ENCODE measurements around the gene RHBDF2. TPM values are rescaled to one million over a fixed set of nuclear protein-coding genes. Genes with fewer than 3 reads are reported as not detected.
"Not testable (repeated sequence)": the region's sequence is repeated elsewhere in the genome, so short reads cannot be mapped to it uniquely, and the experiment has no call there.

The RHBDF2 gene
- total RNA-seq, 2 donors from 2014 or later = 30.4 to 43.1 TPM

DNA sequence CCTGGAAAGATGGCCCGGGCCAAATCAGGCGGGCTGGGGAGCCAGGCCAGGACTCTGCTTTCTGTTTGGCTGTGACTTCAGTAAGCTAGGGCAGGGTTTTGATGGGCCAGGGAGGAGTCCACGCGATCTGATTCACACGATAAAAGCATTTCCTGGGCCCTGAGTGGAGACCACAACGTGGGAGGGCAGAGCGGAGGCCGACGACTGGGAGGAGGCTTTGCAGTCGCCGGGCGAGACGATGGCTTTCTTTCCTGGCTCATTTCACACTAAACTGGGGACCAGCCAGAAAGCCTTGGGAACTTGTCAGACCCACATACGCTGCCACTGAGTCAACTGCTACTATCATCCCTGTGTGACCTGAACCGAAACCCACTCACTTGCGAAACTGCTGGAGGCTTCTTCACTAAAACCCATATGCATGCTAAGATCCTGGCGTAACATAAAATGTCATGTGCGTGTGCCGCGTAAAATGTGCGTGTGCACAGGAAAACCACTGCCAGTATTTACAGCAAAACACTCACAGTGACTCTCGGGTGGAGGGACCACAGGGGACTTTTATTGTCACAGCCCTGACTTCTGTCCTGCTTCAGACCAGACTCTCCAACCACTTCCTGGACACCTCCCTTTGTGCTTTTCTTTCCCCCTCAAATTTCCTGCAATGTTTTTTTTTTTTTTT, 14.2 kb upstream of the RHBDF2 start:
- Mint-ChIP-seq H3K9me3 (no peaks in the 10 kb centered on the region), H3K36me3 (no peaks in the 10 kb centered on the region), H3K27ac (peak overlapping the region; percentile 90 to 95)
- ATAC-seq (peak; percentile 90 to 95), DNase-seq (ENCODE audit: low spot score in 2 of 2) (peak; percentile 72 to 93)

DNA sequence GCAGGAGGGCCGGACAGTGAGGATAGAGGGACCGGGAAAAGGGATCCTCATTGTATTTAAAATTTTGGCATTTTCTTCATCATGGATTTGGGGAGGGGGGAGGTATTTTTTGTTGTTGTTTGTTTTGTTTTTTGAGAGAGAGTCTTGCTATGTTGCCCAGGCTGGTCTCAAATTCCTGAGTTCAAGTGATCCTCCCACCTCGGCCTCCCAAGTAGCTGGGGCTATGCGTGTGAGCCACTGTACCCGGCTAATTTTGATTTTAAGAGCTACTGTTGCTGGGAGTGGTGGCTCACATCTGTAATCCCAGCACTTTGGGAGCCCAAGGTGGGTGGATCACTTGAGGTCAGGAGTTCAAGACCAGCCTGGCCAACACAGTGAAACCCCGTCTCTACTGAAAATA, 13.1 kb upstream of the RHBDF2 start:
- not testable (repeated sequence) for H3K36me3 Mint-ChIP-seq; DNase-seq (ENCODE audit: low spot score in 2 of 2); H3K9me3 Mint-ChIP-seq; ATAC-seq
- peak overlapping the region; percentile 34 to 95 for H3K27ac Mint-ChIP-seq

DNA sequence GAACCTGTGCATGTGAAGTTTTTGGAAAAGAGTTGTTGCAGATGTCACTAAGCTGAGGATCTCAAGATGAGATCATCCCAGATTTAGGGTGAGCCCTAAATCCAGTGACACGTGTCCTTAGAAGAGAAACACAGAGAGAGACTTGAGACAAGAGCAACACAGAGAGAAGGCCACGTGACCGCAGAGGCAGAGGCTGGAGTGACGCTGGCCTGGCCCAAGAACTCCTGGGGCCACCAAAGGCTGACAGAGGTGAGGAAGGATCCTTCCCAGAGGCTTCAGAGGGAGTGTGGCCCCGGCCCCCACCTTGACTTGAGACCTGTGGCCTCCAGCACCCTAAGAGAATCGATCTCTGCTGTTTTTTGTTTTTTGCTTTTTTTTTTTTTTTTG, 12.1 kb upstream of the RHBDF2 start:
- H3K9me3 Mint-ChIP-seq = no peaks in the 10 kb centered on the region
- peak overlapping the region; percentile 73 to 95 for H3K27ac Mint-ChIP-seq
- no peaks in the 10 kb centered on the region for H3K36me3 Mint-ChIP-seq
- no peak for ATAC-seq
- DNase-seq (ENCODE audit: low spot score in 2 of 2) = no peak

- Mint-ChIP-seq H3K36me3 (no peaks in the 10 kb centered on the region), H3K27ac (peak overlapping the region; percentile 68 to 95)
- no peak for DNase-seq (ENCODE audit: low spot score in 2 of 2)
Measured at GRCh38 chr17:76512366-76513305, 11.4 kb upstream of the RHBDF2 start.

GRCh38 chr17:76511668-76512365, 10.6 kb upstream of the RHBDF2 start:
- Mint-ChIP-seq H3K9me3 (no peaks in the 10 kb centered on the region), H3K36me3 (no peaks in the 10 kb centered on the region), H3K27ac (no peak overlapping the region)
- DNase-seq (ENCODE audit: low spot score in 2 of 2) (no peak), ATAC-seq (no peak)

More at GRCh38 chr17:76512366-76513305, 11.4 kb upstream of the RHBDF2 start:
- no peaks in the 10 kb centered on the region for H3K9me3 Mint-ChIP-seq
- ATAC-seq = no peak

DNA sequence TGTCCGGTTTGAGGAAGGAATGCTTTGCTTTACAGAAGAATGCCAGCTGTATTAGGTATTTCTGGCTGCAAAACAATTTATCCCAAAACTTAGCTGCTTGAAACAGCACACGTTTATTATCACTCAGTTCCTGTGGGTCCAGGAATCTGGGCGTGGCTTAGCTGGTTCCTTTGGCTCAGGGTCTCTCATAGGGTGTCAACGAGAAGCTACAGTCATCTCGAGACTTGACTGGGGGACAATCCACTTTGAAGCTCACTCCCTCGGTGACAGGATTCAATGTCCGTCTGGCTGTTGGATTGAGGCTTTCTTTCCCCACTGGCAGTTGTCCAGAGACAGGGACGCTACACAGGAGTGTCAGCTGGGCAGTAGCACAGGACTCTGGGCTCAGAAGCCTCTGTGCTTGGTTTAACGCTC, 9.6 kb upstream of the RHBDF2 start:
- DNase-seq (ENCODE audit: low spot score in 2 of 2) (no peak), ATAC-seq (no peak)
- Mint-ChIP-seq H3K27ac (no peak overlapping the region), H3K9me3 (no peaks in the 10 kb centered on the region), H3K36me3 (no peaks in the 10 kb centered on the region)

DNA sequence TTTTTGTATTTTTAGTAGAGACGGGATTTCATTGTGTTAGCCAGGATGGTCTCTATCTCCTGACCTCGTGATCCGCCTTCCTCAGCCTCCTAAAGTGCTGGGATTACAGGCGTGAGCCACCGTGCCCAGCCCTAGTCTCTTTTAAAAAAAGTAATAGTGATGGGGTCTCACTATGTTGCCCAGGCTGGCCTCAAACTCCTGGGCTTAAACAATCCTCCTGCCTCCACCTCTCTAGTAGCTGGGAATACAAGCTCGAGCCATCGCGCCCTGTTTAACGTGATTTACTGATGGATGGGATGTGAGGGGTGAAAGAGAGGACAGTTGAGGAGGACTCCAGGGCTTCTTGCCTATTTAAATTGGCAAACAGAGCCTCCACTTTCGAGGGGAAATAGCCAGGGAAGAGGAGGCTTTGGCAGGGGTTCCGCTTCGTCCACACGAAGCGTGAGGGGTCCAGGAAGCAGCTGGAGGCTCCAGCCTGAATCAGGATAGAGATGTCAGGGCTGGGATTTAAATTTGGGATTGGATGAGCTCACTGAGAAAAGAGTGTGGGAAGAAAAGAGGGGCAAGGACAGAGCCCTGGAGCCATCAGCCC, 7.3 kb upstream of the RHBDF2 start:
- peak overlapping the region in 1 of 2 donors; percentile 3 for H3K27ac Mint-ChIP-seq
- H3K36me3 Mint-ChIP-seq; H3K9me3 Mint-ChIP-seq; DNase-seq (ENCODE audit: low spot score in 2 of 2); ATAC-seq: not testable (repeated sequence)

GRCh38 chr17:76506408-76507345, 5.5 kb upstream of the RHBDF2 start:
- H3K9me3 Mint-ChIP-seq = no peaks in the 10 kb centered on the region
- no peaks in the 10 kb centered on the region for H3K36me3 Mint-ChIP-seq
- H3K27ac Mint-ChIP-seq = peak overlapping the region in 1 of 2 donors; percentile 48

DNA sequence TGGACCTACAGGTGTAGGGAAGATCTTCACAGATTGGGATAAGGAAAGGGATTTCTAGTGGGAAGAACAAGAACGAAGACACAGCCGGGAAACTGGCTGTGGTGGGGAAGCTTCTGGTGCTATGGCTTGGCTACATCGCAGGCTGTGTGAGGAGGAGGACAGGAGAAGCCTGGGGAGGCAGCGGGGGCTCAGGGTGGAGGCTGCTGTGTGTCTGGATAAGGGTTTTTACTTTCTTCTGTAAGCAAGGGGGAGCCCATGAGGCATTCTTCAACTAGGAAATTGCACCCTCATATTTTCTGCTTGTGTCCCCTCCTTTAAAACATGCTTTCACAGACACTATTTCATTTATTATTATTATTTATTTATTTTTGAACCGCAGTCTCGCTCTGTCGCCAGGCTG, 2.9 kb upstream of the RHBDF2 start:
- ATAC-seq (no peak), DNase-seq (ENCODE audit: low spot score in 2 of 2) (no peak)
- Mint-ChIP-seq H3K27ac (no peak overlapping the region), H3K9me3 (no peaks in the 10 kb centered on the region), H3K36me3 (peaks cover 0 to 5% of the 10 kb centered on the region in 2 donors)

More at GRCh38 chr17:76506408-76507345, 5.5 kb upstream of the RHBDF2 start:
- DNase-seq (ENCODE audit: low spot score in 2 of 2) = peak; percentile 89 to 95
- ATAC-seq = peak; percentile 84 to 88

DNA sequence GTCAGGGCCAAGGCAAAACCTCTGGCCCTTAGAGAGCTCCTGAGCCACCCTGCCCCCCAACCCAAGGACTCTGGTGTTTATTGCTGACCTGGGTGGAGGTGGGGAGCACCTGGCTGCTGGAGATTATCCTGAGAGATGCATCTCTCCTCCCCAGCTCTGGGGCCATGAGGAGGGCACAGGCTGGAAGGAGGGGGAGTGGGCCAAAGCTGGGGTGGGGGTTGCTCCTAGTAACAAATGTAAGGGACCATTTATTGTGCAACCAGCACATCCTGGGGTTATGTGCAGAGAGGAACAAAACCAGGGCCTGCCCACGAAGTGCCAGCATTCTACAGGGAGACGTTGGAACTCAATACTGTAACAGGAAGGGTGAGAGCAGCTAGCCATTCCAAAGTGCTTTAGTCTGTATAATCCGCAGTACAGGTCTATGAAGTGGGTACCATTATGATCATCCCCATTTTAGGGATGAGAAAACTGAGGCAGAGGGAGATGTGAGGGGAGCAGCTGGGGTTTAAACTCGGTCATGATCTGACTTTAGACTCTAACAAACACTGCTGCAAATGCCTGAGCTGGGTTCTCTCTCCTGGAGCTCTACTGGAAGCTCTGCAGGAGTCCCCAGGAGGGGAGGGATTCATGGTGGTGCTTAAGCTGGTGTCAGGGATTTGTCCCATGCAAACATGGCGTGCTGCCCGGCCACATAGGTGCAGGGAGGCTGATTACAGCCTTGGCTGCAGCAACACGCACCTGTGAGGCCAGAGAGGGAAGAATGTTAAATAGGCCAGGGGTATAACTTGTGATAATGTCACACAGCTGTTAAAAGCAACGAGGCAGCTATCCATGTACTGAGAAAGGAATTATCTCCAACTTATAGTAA, 1.4 kb upstream of the RHBDF2 start:
- peak overlapping the region in 1 of 2 donors; percentile 92 for H3K27ac Mint-ChIP-seq
- no peak for ATAC-seq
- peaks cover 0 to 5% of the 10 kb centered on the region in 2 donors for H3K36me3 Mint-ChIP-seq

DNA sequence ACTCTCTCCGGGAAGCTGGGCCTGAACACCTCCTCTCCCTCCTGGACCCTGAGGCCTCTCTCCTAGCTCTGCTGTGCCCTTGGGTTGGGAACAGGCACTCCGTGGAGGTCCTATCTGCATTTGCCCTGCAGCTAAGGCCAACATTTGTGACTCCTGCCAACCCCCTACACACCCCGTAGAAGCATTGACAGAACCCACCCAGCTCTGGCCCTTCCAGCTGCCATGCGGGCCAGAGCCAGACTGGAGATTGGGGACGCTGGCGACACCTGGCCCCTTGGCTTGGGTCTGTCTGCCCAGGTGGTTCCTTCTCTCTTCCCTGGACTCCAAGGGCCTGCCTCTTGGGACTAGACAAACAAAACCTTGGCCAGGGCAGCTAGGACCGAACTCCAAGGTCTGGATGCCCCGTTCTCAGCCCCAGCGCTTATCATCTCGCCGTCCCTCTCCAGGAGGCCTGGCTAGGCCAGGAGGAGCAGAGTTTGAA, 644 bp upstream of the RHBDF2 start:
- Mint-ChIP-seq H3K36me3 (peaks cover 0 to 5% of the 10 kb centered on the region in 2 donors), H3K27ac (peak overlapping the region; percentile 68 to 92), H3K9me3 (no peaks in the 10 kb centered on the region)
- no peak for DNase-seq (ENCODE audit: low spot score in 2 of 2)
- no peak for ATAC-seq

More for the DNA sequence above, 1.4 kb upstream of the RHBDF2 start:
- H3K9me3 Mint-ChIP-seq = no peaks in the 10 kb centered on the region
- no peak for DNase-seq (ENCODE audit: low spot score in 2 of 2)

- Mint-ChIP-seq H3K27ac (peak overlapping the region in 1 of 2 donors; percentile 92), H3K9me3 (no peaks in the 10 kb centered on the region), H3K36me3 (peaks cover 0 to 5% of the 10 kb centered on the region in 2 donors)
- DNase-seq (ENCODE audit: low spot score in 2 of 2) = no peak
- peak in 1 of 2 donors; percentile 30 for ATAC-seq
Measured at GRCh38 chr17:76500747-76501017, 541 bp downstream of the RHBDF2 start.

GRCh38 chr17:76500074-76500746, 1.0 kb downstream of the RHBDF2 start:
- Mint-ChIP-seq H3K27ac (peak overlapping the region in 1 of 2 donors; percentile 92), H3K36me3 (peaks cover 0 to 5% of the 10 kb centered on the region in 2 donors), H3K9me3 (no peaks in the 10 kb centered on the region)
- DNase-seq (ENCODE audit: low spot score in 2 of 2) = no peak
- no peak for ATAC-seq

GRCh38 chr17:76499267-76499667, 2.0 kb downstream of the RHBDF2 start:
- ATAC-seq (no peak), DNase-seq (ENCODE audit: low spot score in 2 of 2) (no peak)
- Mint-ChIP-seq H3K36me3 (peaks cover 0 to 5% of the 10 kb centered on the region in 2 donors), H3K27ac (peak overlapping the region in 1 of 2 donors; percentile 65), H3K9me3 (no peaks in the 10 kb centered on the region)

Measured in activated naive CD4-positive, alpha-beta T cell treated with anti-CD3 and anti-CD28 coated beads, Interleukin-2, amount 50 U/mL, for 72 hours (primary cell).